ENCODE results near the gene ZC3H18.

DNA sequence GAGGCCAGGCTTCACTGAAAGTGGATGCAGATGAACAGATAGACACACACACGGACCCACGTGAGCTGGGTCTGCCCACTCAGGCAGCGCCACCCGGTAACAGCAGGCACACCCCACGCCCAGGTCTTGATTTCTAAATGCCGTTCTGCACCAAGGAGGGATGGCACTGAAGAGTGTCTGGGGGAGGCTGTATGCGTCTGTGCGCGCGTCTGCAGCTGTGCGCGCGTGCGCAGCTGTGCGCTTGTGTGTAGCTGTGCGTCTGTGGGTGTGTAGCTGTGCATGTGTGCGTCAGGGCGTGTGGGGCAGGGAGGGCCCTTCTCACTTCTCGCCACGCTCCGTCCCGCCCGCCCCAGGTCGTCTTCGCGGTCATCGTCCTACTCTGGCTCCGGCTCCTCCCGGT is 52.7 kb downstream of the ZC3H18 start:
- TF ChIP-seq CTCF (conservative IDR thresholded peaks at IDR 0.05; ENCODE audit: low read depth, low read length) = no peak
- no peak for TF ChIP-seq POLR2A (IDR thresholded peaks at IDR 0.05; ENCODE audit: low read depth, low read length)
- no peak for TF ChIP-seq RAD21 (IDR thresholded peaks at IDR 0.05; ENCODE audit: low read length)
- TF ChIP-seq RFX5 (IDR thresholded peaks at IDR 0.05; ENCODE audit: low read depth, low read length) = no peak
- TF ChIP-seq MXI1 (IDR thresholded peaks at IDR 0.05; ENCODE audit: borderline replicate concordance, low read depth, low read length) = no peak
- TF ChIP-seq, protein P1, sequence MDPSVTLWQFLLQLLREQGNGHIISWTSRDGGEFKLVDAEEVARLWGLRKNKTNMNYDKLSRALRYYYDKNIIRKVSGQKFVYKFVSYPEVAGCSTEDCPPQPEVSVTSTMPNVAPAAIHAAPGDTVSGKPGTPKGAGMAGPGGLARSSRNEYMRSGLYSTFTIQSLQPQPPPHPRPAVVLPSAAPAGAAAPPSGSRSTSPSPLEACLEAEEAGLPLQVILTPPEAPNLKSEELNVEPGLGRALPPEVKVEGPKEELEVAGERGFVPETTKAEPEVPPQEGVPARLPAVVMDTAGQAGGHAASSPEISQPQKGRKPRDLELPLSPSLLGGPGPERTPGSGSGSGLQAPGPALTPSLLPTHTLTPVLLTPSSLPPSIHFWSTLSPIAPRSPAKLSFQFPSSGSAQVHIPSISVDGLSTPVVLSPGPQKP (IDR thresholded peaks at IDR 0.05; ENCODE audit: borderline replicate concordance, low read depth, low read length) = no peak
- TF ChIP-seq, protein P2, sequence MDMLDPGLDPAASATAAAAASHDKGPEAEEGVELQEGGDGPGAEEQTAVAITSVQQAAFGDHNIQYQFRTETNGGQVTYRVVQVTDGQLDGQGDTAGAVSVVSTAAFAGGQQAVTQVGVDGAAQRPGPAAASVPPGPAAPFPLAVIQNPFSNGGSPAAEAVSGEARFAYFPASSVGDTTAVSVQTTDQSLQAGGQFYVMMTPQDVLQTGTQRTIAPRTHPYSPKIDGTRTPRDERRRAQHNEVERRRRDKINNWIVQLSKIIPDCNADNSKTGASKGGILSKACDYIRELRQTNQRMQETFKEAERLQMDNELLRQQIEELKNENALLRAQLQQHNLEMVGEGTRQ (IDR thresholded peaks at IDR 0.05; ENCODE audit: low read depth, low read length) = no peak
- no peak for TF ChIP-seq CEBPB (IDR thresholded peaks at IDR 0.05; ENCODE audit: low read depth, low read length)
- TF ChIP-seq RCOR1 (IDR thresholded peaks at IDR 0.05; ENCODE audit: insufficient replicate concordance, low read length) = no peak
- TF ChIP-seq MAZ (IDR thresholded peaks at IDR 0.05; ENCODE audit: borderline replicate concordance, low read depth, low read length) = no peak
- TF ChIP-seq SMC3 (IDR thresholded peaks at IDR 0.05; ENCODE audit: low read depth, low read length) = no peak
